Cardiac fibroblast (primary cell): ENCODE data around the gene SLC49A4.

ENCODE experiments used
- DNase-seq, 2 donors: peaks; one replicate each; pipeline versions ENCODE4 v3.0.0 to v3.0.0-alpha.2; 2010; ENCODE audit warnings: low read depth in 2 of 2
- H3K4me3 ChIP-seq, 2 donors: replicated peaks in 1 of 2; 1 replicate in 1 of 2; 2 replicates in 1 of 2; pipeline ENCODE4 v1.5.1; 2011; ENCODE audit warnings: low read depth in 2 of 2, low read length in 2 of 2, mild to moderate bottlenecking in 2 of 2, moderate library complexity in 1 of 2
- TF ChIP-seq, protein P1 (sequence below): IDR thresholded peaks from one replicate; pipeline ENCODE4 v1.5.1; 2011; ENCODE audit warnings: low read depth, mild to moderate bottlenecking, low read length, inconsistent platforms

SLC49A4 gene

DNA sequence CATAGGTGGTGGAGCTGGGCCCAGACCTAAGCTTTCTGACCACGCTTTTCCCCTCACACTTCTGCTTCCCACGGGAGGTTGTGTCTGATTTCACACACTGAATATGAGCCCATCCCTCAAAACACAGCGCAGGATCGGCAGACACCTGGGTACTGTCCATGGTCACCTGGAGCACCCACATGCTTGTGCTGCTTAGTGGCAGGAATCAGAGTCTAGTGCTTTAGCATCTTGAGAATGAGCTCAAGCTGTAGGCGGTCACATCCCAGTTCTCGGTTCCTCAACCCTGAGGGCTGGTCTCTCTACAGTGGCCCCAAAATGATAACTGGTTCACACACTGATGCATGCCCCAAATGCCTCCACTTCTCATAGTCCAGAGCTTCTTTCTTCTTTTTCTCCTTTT is 121.7 kb downstream of the SLC49A4 start:
- DNase-seq, result no peak
- H3K4me3 ChIP-seq, result no peak overlapping the region
- TF ChIP-seq, protein P1, sequence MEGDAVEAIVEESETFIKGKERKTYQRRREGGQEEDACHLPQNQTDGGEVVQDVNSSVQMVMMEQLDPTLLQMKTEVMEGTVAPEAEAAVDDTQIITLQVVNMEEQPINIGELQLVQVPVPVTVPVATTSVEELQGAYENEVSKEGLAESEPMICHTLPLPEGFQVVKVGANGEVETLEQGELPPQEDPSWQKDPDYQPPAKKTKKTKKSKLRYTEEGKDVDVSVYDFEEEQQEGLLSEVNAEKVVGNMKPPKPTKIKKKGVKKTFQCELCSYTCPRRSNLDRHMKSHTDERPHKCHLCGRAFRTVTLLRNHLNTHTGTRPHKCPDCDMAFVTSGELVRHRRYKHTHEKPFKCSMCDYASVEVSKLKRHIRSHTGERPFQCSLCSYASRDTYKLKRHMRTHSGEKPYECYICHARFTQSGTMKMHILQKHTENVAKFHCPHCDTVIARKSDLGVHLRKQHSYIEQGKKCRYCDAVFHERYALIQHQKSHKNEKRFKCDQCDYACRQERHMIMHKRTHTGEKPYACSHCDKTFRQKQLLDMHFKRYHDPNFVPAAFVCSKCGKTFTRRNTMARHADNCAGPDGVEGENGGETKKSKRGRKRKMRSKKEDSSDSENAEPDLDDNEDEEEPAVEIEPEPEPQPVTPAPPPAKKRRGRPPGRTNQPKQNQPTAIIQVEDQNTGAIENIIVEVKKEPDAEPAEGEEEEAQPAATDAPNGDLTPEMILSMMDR, result no peak

DNA sequence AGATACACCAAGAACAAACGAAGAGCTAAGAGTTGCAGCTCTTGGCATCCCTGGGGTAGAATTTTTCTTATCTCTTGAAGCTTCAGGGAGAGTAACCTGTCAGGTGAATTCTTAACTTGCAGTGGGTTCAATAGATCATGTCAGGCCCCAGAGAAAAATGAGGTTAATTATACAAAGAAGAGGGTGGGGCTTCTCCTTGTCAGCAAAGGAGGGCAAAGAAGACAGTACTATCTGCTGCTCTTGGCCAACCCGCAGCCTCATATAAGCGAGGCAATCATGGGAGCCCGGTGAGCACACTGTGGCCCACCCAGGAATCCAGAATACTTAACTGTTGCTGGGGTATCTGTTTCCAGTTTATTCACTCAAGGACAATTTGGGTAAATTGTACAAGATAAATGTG is 122.5 kb downstream of the SLC49A4 start:
- no peak overlapping the region for H3K4me3 ChIP-seq
- no peak for DNase-seq
- TF ChIP-seq, protein P1, result no peak

DNA sequence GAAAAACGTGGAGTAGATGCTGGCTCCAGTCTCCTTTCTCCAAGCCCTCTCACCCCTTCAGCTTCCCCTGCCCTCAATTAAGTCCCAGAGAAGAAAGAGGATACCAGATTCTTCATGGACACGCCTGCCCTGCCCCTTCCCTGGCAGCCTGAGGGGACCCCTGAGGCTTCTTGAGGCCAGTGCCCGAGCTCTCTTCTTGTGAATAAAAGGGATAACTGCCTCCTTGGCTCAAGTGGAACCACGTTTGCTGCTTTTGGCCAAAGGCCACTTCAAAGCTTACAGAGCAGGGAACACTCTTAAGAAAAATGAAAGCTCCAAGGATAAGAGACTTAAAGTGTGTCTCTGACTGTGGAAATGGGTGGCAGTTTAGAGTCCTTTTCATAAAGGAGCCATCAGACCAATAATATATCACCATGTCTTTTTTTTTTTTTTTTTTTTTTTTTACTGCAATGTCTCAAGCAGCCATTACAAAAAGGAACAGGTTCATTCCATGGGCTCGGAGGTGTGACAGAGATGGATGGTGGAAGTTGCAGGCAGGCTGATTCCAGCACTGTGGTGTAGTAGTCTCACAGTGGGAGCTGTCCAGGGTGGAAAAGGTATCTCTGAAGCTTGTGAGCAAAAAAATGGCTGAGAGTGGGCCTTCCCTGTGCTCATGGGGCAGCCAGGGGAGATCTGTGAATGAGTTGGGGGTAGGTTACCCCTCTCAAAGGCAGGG is 123.9 kb downstream of the SLC49A4 start:
- no peak overlapping the region for H3K4me3 ChIP-seq
- peak; percentile 10 to 11 for DNase-seq
- TF ChIP-seq, protein P1, result no peak

DNA sequence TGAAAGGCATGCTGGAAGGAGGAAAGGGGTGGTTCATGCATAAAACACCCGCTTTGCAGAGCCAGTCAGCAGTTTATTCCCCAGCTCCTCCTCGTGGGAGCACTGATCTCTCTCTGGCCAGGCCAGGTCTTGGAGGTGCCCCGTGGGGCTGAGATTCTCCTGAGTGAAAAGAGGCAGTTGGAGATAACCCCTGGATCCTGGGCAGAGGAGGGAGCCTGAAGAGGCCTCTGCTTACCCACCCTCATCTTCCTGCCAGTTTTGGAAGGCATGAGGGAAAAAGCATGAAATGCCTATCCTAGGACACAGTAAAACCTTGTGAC is 124.4 kb downstream of the SLC49A4 start:
- no peak for DNase-seq
- TF ChIP-seq, protein P1, result no peak

DNA sequence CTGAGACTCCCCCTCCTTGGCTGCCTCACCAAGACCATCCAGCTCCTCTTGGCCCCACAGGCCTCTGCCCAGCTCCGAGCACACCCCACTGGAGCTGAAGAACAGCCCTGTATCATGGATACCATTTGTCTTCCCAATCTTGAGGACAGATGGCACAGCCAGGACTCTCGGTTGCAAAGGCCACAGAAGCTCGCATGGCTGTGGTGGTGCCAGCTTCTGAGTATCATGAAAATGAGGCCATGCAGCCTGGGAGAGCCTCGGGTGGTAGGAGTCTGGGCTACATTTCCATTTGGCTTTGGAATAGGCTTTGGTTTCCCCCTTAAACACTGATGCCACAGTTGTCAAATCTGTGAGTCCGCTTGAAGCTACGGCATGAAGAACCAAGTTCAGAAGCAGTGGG is 126.1 kb downstream of the SLC49A4 start:
- no peak for DNase-seq
- TF ChIP-seq, protein P1, result no peak
- no peak overlapping the region for H3K4me3 ChIP-seq

More for the DNA sequence above, 124.4 kb downstream of the SLC49A4 start:
- H3K4me3 ChIP-seq, result no peak overlapping the region

DNA sequence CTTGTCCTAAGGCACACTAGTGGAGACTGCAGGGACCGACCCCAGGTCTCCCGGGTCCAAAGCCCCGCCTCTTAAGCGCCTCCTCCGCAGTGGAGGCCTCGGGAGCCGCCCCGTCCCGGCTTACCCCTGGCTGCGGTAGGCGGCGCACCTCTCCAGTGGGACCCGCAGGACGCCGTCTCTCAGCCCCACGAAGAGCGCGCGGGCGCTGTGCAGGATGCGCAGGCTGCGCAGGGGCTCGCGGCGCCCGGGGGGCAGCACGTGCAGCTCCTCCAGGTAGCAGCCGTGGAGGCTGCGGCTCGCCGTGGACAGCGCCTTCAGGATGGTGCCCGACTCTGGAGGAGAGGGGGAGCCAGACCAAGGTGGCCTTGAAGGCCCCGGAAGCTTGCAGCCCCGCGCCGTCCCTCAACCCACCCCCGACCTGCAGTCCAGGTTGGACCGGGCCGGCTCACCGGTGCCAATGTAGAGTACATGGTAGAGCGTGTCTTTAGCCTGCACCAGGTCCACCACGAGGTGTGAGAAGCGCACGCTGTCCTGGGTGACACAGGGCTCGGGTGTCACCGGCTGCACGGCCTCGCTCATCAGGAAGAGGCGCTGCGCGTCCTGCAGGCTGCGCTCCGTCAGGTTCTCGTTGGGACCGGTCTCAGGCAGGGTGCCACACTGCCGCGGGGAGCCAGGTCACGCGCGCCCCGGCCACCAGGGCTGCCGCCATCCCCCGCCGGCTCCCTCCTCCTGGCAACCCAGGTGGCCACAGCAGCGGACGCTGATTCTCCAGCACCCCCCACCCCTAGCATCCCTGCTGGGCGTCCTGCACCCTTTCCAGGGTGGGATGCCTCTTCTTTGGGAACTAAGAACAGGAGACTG is 127.2 kb downstream of the SLC49A4 start:
- TF ChIP-seq, protein P1, result no peak
- no peak overlapping the region for H3K4me3 ChIP-seq
- DNase-seq, result no peak
